GM12873 (cell line): Measurements from ENCODE around the gene SPATA13.

Experiments
- TF ChIP-seq, protein P1 (sequence below): IDR thresholded peaks from 2 replicates; pipeline ENCODE4 v1.5.1; 2012; ENCODE audit warnings: low read depth, mild to moderate bottlenecking, moderate library complexity, low read length, control low read depth; ENCODE audit not compliant: insufficient read depth; ENCODE audit errors: missing control alignments

The SPATA13 gene

GRCh38 chr13:24261566-24261965 lies 101.0 kb downstream of the SPATA13 start:
- TF ChIP-seq, protein P1, sequence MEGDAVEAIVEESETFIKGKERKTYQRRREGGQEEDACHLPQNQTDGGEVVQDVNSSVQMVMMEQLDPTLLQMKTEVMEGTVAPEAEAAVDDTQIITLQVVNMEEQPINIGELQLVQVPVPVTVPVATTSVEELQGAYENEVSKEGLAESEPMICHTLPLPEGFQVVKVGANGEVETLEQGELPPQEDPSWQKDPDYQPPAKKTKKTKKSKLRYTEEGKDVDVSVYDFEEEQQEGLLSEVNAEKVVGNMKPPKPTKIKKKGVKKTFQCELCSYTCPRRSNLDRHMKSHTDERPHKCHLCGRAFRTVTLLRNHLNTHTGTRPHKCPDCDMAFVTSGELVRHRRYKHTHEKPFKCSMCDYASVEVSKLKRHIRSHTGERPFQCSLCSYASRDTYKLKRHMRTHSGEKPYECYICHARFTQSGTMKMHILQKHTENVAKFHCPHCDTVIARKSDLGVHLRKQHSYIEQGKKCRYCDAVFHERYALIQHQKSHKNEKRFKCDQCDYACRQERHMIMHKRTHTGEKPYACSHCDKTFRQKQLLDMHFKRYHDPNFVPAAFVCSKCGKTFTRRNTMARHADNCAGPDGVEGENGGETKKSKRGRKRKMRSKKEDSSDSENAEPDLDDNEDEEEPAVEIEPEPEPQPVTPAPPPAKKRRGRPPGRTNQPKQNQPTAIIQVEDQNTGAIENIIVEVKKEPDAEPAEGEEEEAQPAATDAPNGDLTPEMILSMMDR = no peak

DNA sequence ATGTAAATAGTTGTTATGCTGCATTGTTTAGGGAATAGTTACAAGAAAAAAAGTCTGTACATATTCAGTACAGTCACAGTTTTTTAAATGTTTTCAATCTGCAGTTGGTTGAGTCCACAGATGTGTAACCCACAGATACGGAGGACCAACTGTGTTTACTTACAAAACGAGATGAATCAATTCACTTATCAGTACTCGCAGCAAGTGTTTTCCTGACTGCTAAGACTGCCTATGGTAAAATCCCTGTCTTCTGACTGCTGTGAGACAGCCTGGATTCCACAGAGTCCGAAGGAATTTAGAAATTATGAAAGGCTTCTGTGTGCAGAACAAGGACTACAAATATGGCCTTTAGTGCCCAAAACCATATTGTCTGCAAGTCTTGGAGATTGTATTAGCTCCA lies 103.1 kb downstream of the SPATA13 start:
- TF ChIP-seq, protein P1 = no peak

DNA sequence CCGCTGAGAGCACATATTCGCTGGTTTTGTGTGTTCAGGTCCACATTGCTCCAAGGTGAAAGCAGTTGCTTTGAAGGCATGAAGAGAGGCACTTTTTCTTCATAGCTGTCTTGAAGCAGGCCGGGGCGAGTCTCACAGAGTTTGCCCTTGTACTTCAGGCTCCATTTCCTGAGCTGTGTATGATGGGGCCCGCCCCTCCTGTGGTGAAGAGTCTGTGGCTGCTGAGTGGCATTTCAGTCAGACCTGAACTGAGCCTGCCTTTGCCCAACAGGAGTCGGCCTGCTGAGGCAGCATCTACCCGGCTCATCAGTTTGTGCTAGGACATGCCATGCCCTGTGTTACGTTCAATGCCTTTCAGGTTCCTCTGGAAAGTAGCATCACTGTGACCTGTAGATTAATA lies 104.5 kb downstream of the SPATA13 start:
- TF ChIP-seq, protein P1 = no peak

DNA sequence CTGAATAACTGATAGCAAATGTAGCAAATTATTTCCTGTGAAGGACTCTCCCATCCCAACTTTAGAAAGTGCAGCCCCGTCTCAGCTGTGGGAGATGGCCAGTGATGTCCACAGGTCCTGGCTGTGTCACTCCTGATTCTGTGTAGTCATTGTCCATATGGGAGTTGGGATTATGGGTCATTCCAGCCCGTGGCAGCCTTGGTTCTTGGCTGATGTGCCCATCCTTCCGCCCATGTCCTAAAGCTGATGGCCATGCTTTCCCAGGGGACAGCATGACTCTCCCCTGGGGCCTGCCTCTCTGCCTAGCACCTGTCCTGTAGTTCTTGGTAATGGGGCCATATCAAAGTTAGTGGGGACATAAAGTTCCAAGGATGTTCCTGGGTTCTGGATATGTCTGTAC lies 104.9 kb downstream of the SPATA13 start:
- TF ChIP-seq, protein P1 = no peak

GRCh38 chr13:24267274-24267673 lies 106.8 kb downstream of the SPATA13 start:
- TF ChIP-seq, protein P1 = no peak

DNA sequence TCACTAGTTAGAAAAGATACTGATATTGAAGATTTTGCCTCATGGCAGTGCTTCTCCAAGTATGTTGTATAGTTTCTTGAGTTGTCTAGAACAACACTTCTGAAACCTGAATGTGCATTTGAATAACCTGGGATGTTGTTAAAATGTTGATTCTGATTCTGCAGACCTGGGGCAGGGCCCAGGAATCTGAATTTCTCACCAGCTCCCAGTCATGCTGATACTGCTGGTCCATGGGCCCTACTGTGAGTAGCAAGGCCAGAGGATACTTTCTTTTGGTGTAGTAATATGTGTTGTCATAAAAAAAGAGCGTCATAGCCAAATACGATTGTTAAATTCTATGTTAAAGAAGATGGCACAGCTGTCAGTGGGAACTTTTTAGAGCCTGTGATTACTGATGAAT lies 107.3 kb downstream of the SPATA13 start:
- TF ChIP-seq, protein P1 = no peak

DNA sequence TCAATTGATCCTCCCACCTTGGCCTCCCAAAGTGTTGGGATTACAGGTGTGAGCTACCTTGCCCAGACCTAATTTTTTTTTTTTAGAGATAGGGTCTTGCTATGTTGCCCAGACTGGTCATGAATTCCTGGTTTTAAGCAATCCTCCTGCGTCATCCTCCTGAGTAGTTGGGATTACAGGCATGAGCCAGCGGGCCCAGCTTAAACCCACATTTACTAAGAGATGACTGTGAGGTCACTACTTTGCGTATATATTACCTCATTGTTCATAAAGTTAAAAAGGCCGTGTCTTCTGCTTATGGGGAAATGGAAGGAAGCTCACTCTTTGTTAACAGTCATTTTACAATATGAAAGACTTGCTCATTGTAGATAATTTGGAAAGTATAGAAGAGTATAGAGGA lies 109.3 kb downstream of the SPATA13 start:
- TF ChIP-seq, protein P1 = no peak
